Endothelial cell (in vitro differentiated cells): ENCODE results near the gene NCOA1. TPM values are rescaled to one million over a fixed set of nuclear protein-coding genes. Genes with fewer than 3 reads are reported as not detected.
"Not testable (repeated sequence)": the region's sequence is repeated elsewhere in the genome, so short reads cannot be mapped to it uniquely, and the experiment has no call there.

ENCODE experiments used
- DNase-seq: peaks from one replicate; pipeline ENCODE4 v3.0.0; 2021; ENCODE audit warnings: low spot score
- H3K27ac Mint-ChIP-seq: one replicate; pipeline ENCODE4 v1.8.0; 2021; ENCODE audit warnings: mixed read lengths, inconsistent platforms; ENCODE audit not compliant: unreplicated experiment
- H3K27me3 Mint-ChIP-seq: one replicate; pipeline ENCODE4 v1.8.0; 2021; ENCODE audit warnings: mild to moderate bottlenecking, moderate library complexity, mixed read lengths, inconsistent platforms; ENCODE audit not compliant: unreplicated experiment
- H3K36me3 Mint-ChIP-seq: one replicate; pipeline ENCODE4 v1.8.0; 2021; ENCODE audit warnings: mild to moderate bottlenecking, low read depth, mixed read lengths, inconsistent platforms; ENCODE audit not compliant: unreplicated experiment
- H3K4me1 Mint-ChIP-seq: one replicate; pipeline ENCODE4 v1.8.0; 2021; ENCODE audit warnings: mild to moderate bottlenecking, mixed read lengths, inconsistent platforms; ENCODE audit not compliant: unreplicated experiment
- H3K4me3 Mint-ChIP-seq: one replicate; pipeline ENCODE4 v1.8.0; 2021; ENCODE audit warnings: mild to moderate bottlenecking, mixed read lengths, inconsistent platforms; ENCODE audit not compliant: unreplicated experiment
- H3K9me3 Mint-ChIP-seq: one replicate; pipeline ENCODE4 v1.8.0; 2021; ENCODE audit warnings: mixed read lengths, inconsistent platforms; ENCODE audit not compliant: unreplicated experiment
- total RNA-seq: library from RNA; stranded (reverse); fragmentation: NEBNext Ultra II Directional; extraction: Animal tissue kit (Norgen Biotek cat#: 25700); gene quantifications from one replicate; pipeline ENCODE4 v1.2.1, GENCODE V29; 2021; ENCODE audit not compliant: unreplicated experiment
- TF ChIP-seq, protein P1 (sequence below): fragments of 200-600 bp; sonication (generic); IDR thresholded peaks from one replicate; pipeline ENCODE4 v1.5.0; 2021; ENCODE audit warnings: antibody characterized with exemption; ENCODE audit not compliant: unreplicated experiment

The NCOA1 gene
- total RNA-seq, 1 donor from 2014 or later = 47.4 TPM

DNA sequence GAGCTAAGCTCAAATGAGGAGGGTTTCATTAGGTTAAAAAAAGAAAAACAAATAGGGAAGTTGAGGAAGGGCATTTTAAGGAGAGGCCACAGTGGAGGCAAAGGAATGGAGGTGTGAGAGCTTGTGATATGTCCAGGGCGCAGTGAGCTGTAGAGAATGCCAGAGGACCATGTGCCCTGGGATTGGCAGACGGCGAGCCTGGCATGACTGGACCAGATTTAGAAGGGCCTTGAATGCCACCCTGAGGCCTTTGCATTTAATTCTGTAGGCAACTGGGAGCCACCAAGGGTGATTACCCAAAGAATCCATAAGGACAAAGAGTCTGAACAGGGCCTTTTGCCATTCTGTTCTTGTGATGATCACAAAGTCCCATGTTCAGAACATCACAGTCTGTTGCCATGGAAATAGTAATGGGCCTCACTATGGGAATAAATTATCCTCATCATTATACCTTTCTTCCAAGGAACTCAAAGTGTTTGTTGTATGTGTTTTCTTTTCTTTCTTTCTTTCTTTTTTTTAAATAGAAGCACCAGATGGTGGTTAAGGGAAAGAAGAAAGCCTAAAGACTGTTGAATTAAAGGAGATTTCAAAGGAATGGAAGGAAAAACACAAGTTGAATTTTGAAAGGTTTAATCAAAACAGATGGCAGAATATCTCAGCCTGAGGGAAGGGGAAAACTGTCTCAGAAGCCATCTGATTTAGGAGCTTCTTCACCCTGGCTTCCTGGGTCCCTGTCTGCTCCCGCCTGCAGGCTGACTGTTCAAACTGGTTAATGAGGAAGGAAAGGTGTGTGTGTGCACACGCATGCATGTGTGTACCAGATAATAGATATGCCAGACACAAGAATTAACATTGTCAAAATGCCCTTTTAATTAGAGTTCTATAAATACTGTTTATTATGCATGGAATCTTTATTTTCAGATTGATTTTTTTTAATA lies 31.6 kb upstream of the NCOA1 start:
- no peak for DNase-seq
- Mint-ChIP-seq H3K27me3 (peaks cover 5% of the 10 kb centered on the region), H3K4me1 (peaks cover 17% of the 10 kb centered on the region), H3K9me3 (no peaks in the 10 kb centered on the region), H3K4me3 (no peak overlapping the region), H3K36me3 (no peaks in the 10 kb centered on the region), H3K27ac (no peak overlapping the region)
- TF ChIP-seq, protein P1, sequence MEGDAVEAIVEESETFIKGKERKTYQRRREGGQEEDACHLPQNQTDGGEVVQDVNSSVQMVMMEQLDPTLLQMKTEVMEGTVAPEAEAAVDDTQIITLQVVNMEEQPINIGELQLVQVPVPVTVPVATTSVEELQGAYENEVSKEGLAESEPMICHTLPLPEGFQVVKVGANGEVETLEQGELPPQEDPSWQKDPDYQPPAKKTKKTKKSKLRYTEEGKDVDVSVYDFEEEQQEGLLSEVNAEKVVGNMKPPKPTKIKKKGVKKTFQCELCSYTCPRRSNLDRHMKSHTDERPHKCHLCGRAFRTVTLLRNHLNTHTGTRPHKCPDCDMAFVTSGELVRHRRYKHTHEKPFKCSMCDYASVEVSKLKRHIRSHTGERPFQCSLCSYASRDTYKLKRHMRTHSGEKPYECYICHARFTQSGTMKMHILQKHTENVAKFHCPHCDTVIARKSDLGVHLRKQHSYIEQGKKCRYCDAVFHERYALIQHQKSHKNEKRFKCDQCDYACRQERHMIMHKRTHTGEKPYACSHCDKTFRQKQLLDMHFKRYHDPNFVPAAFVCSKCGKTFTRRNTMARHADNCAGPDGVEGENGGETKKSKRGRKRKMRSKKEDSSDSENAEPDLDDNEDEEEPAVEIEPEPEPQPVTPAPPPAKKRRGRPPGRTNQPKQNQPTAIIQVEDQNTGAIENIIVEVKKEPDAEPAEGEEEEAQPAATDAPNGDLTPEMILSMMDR = no peak

DNA sequence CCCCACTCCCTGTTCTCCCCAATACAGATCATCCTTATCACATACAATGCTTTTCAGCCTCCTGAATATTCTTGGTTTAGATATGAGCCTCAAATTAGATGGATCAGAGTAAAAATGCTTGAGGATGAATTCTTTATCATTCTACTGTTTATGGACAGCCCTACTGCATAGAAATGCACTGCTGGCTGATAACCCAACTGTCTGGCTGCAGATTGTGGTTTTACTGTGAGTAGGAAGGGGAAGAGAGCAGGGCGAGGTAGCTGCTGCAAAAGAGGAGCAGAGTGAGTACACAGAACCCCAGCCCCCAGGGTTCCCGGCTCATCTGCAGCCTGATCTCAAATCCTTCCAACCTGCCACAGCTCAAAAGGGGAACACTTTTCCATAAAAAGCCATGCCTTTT lies 29.4 kb upstream of the NCOA1 start:
- Mint-ChIP-seq H3K27ac (no peak overlapping the region), H3K9me3 (no peaks in the 10 kb centered on the region), H3K4me3 (no peak overlapping the region), H3K27me3 (peaks cover 2% of the 10 kb centered on the region), H3K4me1 (peaks cover 14% of the 10 kb centered on the region), H3K36me3 (no peaks in the 10 kb centered on the region)
- TF ChIP-seq, protein P1 = no peak
- DNase-seq = no peak

DNA sequence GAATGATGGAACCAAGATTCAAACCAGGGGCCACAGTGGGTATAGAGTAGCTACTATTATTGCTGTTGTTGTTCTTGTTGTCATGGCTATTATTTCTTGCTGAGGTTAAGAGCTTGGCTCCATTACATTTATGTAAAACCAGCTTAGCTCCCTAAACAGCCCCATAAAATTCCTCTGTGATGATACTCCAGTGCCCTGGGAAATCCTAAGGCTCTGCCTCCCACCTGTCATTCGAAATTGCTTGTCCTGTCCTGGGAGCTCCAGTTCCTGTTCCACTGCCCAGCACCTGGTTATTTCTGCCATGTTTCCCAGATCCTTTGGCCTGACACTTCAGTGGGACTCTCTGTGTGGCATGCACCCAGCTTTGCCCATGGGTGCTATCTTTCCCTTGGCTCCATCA lies 27.8 kb upstream of the NCOA1 start:
- TF ChIP-seq, protein P1 = no peak
- peaks cover 2% of the 10 kb centered on the region for H3K27me3 Mint-ChIP-seq
- no peaks in the 10 kb centered on the region for H3K36me3 Mint-ChIP-seq
- no peak overlapping the region for H3K27ac Mint-ChIP-seq
- H3K4me1 Mint-ChIP-seq = peaks cover 25% of the 10 kb centered on the region
- no peak overlapping the region for H3K4me3 Mint-ChIP-seq
- DNase-seq = no peak
- H3K9me3 Mint-ChIP-seq = no peaks in the 10 kb centered on the region

DNA sequence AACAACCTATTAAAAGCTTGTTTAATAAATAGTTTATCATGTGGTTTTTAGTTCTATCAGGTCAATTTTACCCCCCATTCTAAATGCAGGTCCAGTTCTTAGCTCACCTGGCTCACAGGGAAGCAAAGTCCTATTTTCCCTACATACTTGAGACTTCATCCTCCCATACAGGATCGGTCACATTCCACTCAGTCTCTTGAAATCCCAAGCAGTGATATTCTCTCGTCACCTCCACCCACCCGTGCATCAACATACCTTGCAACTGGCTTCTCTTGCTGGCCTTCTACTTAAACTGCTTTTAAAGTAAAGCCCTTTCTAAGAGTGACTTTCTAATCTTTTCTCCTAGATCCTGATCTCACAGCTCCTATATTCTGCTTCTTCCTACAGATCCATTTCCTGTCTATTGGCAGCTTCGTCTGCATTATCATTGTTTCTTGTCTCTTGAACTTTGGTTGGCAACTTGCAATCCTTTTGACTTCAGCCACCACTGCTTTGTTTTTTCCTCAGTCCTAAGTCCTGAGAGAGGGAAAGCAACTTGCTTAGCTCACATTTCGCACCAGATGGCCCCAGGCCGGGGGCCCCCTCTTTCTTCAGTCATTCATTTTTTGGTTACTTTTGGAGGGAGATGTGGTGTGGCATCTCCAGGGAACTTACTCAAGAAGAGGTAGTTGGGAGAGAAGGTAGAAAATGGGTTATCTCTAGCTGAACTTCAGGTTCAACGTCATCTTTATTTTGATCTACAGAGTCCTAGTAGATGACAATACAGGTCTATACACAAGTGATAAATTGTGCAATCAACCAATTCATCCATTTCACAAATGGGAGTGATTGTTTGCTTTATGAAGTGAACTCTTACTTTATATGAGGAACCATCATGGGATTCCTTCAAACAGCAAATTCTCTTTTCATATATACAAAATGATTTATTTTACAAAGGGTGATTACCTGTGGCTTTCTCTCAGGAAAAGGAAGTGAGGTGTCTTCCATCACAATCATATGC lies 23.9 kb upstream of the NCOA1 start:
- H3K36me3 Mint-ChIP-seq = no peaks in the 10 kb centered on the region
- DNase-seq = no peak
- peaks cover 2% of the 10 kb centered on the region for H3K27me3 Mint-ChIP-seq
- no peak overlapping the region for H3K27ac Mint-ChIP-seq
- no peaks in the 10 kb centered on the region for H3K9me3 Mint-ChIP-seq
- TF ChIP-seq, protein P1 = no peak
- no peak overlapping the region for H3K4me3 Mint-ChIP-seq
- H3K4me1 Mint-ChIP-seq = peaks cover 16% of the 10 kb centered on the region

DNA sequence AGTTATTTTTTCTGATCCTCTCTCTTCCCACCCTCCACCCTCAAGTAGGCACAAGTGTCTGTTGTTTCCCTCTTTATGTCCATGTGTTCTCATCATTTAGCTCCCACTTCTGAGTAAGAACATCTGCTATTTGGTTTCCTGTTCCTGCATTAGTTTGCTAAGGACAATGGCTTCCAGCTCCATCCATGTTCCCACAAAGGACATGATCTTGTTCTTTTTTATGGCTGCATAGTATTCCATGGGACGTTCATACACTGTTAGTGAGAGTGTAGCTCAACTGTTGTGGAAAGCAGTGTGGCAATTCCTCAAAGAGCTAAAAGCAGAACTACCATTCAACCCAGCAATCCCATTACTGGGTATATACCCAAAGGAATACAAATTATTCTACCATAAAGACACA lies 22.6 kb upstream of the NCOA1 start:
- not testable (repeated sequence) for H3K4me3 Mint-ChIP-seq, H3K9me3 Mint-ChIP-seq, H3K27ac Mint-ChIP-seq, H3K27me3 Mint-ChIP-seq, DNase-seq, H3K36me3 Mint-ChIP-seq
- H3K4me1 Mint-ChIP-seq = peaks cover 14% of the 10 kb centered on the region
